SK-N-SH (cell line): ENCODE measurements around the gene TPD52L1. TPM values are rescaled to one million over a fixed set of nuclear protein-coding genes. Genes with fewer than 3 reads are reported as not detected.

Experiments used
- CTCF ChIA-PET: fragments of 300-600, 350-600 bp; formaldehyde crosslinking; extraction: SDS; loops from one replicate; lab custom pipeline; 2021; lab: Yijun Ruan, JAX
- POLR2A ChIA-PET: fragments of 350-600 bp; sonication (Branson Sonifier 250); formaldehyde crosslinking; extraction: SDS; loops from one replicate; lab custom pipeline; 2020; ENCODE audit warnings: antibody characterized with exemption, inconsistent platforms; lab: Yijun Ruan, JAX
- DNase-seq: peaks from one replicate; pipeline ENCODE4 v3.0.0; 2012
- H2AFZ ChIP-seq: fragments of 200-600 bp; sonication (generic); 2 replicates; pipeline ENCODE4 v1.8.1; 2016; ENCODE audit warnings: antibody characterized with exemption, mild to moderate bottlenecking, low read depth
- H3F3A ChIP-seq: fragments of 200-600 bp; sonication (generic); replicated peaks from 2 replicates; pipeline ENCODE3; 2016; ENCODE audit warnings: antibody characterized with exemption, mild to moderate bottlenecking; ENCODE audit not compliant: insufficient read depth
- H3K27ac ChIP-seq, 2 experiments: fragments of 200-500 bp in 1 of 2; fragments of 200-600 bp in 1 of 2; sonication (Bioruptor generic) in 1 of 2; sonication (generic), shearing (Covaris generic) in 1 of 2; 2 replicates each; pipeline versions ENCODE4 v1.5.1 to v1.6.1; 2014 to 2016; ENCODE audit warnings: low read depth in 2 of 2, inconsistent platforms in 1 of 2, low read length in 1 of 2, mild to moderate bottlenecking in 1 of 2, mixed read lengths in 1 of 2
- H3K27me3 ChIP-seq: fragments of 200-600 bp; sonication (generic), shearing (Covaris generic); 2 replicates; pipeline ENCODE4 v1.6.1; 2016; ENCODE audit warnings: mixed run types; ENCODE audit not compliant: insufficient read depth
- H3K36me3 ChIP-seq, 2 experiments: fragments of 200-500 bp in 1 of 2; fragments of 200-600 bp in 1 of 2; sonication (Bioruptor generic) in 1 of 2; sonication (generic) in 1 of 2; replicated peaks in 1 of 2; 2 replicates each; pipeline versions ENCODE3 to v1.5.1; 2014 to 2016; ENCODE audit warnings: low read length in 1 of 2, mild to moderate bottlenecking in 1 of 2; ENCODE audit not compliant: insufficient read depth in 2 of 2, control insufficient read depth in 1 of 2
- H3K4me1 ChIP-seq, 2 experiments: fragments of 200-500 bp in 1 of 2; fragments of 200-600 bp in 1 of 2; sonication (Bioruptor generic) in 1 of 2; sonication (generic), shearing (Covaris generic) in 1 of 2; 2 replicates each; pipeline versions ENCODE4 v1.5.1 to v1.6.1; 2014 to 2016; ENCODE audit warnings: low read depth in 1 of 2, low read length in 1 of 2, mixed run types in 1 of 2; ENCODE audit not compliant: insufficient read depth in 2 of 2, control insufficient read depth in 1 of 2
- H3K4me2 ChIP-seq: fragments of 200-600 bp; sonication (generic), shearing (Covaris generic); 2 replicates; pipeline ENCODE4 v1.6.1; 2017; ENCODE audit warnings: mixed run types
- H3K4me3 ChIP-seq, 2 experiments: fragments of 200-500 bp in 1 of 2; fragments of 200-600 bp in 1 of 2; sonication (Bioruptor generic) in 1 of 2; sonication (generic), shearing (Covaris generic) in 1 of 2; 2 replicates each; pipeline versions ENCODE4 v1.5.1 to v1.8.1; 2014 to 2016; ENCODE audit warnings: low read depth in 2 of 2, inconsistent platforms in 1 of 2, low read length in 1 of 2, mild to moderate bottlenecking in 1 of 2, mixed read lengths in 1 of 2, moderate library complexity in 1 of 2
- H3K79me2 ChIP-seq: fragments of 200-600 bp; sonication (generic); 2 replicates; pipeline ENCODE4 v1.8.1; 2017; ENCODE audit warnings: mild to moderate bottlenecking; ENCODE audit not compliant: insufficient read depth
- H3K9ac ChIP-seq: fragments of 200-600 bp; sonication (generic); 2 replicates; pipeline ENCODE4 v1.6.1; 2017; ENCODE audit warnings: mixed run types
- H3K9me2 ChIP-seq: fragments of 200-600 bp; sonication (generic); 2 replicates; pipeline ENCODE4 v1.6.1; 2017; ENCODE audit warnings: mixed run types
- H3K9me3 ChIP-seq: fragments of 200-600 bp; sonication (generic); 2 replicates; pipeline ENCODE4 v1.6.1; 2017; ENCODE audit warnings: mixed run types, mild to moderate bottlenecking, moderate library complexity
- H4K20me1 ChIP-seq: fragments of 200-600 bp; sonication (generic); 2 replicates; pipeline ENCODE4 v1.6.1; 2017; ENCODE audit warnings: mild to moderate bottlenecking, mixed run types; ENCODE audit not compliant: insufficient read depth
- EP300 ChIP-seq, 2 experiments: IDR thresholded peaks; 2 replicates each; pipeline versions ENCODE4 v1.4.0 to v1.6.1; 2012; ENCODE audit warnings: borderline replicate concordance in 1 of 2, low read depth in 1 of 2, low read length in 1 of 2
- EZH2phosphoT487 ChIP-seq: fragments of 200-600 bp; sonication (generic); IDR thresholded peaks from 2 replicates; pipeline ENCODE4 v1.6.1; 2017; ENCODE audit warnings: low read depth, mixed run types, mild to moderate bottlenecking, antibody characterized with exemption, moderate library complexity, borderline replicate concordance
- FOXJ3 ChIP-seq: sonication (generic); formaldehyde crosslinking; IDR thresholded peaks from 2 replicates; pipeline ENCODE4 v1.5.1; 2020; ENCODE audit warnings: mild to moderate bottlenecking, missing genetic modification reagents
- FOXM1 ChIP-seq: IDR thresholded peaks from 2 replicates; pipeline ENCODE4 v1.4.0; 2012; ENCODE audit warnings: low read depth, mild to moderate bottlenecking
- GABPA ChIP-seq: IDR thresholded peaks from 2 replicates; pipeline ENCODE4 v1.4.0; 2012; ENCODE audit warnings: low read depth, mild to moderate bottlenecking
- IRF3 ChIP-seq: fragments of 150-350 bp; IDR thresholded peaks from 2 replicates; pipeline ENCODE4 v1.6.1; 2016; ENCODE audit warnings: mild to moderate bottlenecking, low read depth, low read length
- NRF1 ChIP-seq: IDR thresholded peaks from 2 replicates; pipeline ENCODE4 v1.6.1; 2012; ENCODE audit warnings: low read depth, mild to moderate bottlenecking, low read length
- PBX3 ChIP-seq: IDR thresholded peaks from 2 replicates; pipeline ENCODE4; 2012
- POLR2AphosphoS5 ChIP-seq: IDR thresholded peaks from 2 replicates; pipeline ENCODE4 v1.6.1; 2012; ENCODE audit warnings: low read depth, low read length
- RAD21 ChIP-seq: IDR thresholded peaks from 2 replicates; pipeline ENCODE4 v1.6.1; 2012; ENCODE audit warnings: mild to moderate bottlenecking, low read length
- RCOR1 ChIP-seq: fragments of 150-350 bp; IDR thresholded peaks from 2 replicates; pipeline ENCODE4 v1.6.1; 2017; ENCODE audit warnings: antibody characterized with exemption, low read length
- RXRA ChIP-seq: IDR thresholded peaks from 2 replicates; pipeline ENCODE4 v1.4.0; 2012; ENCODE audit warnings: low read depth, mild to moderate bottlenecking, borderline replicate concordance
- SIN3A ChIP-seq: IDR thresholded peaks from 2 replicates; pipeline ENCODE4 v1.6.1; 2012; ENCODE audit warnings: low read depth, mild to moderate bottlenecking, low read length, moderate library complexity, borderline replicate concordance
- SMC3 ChIP-seq: IDR thresholded peaks from 2 replicates; pipeline ENCODE4 v1.6.1; 2012; ENCODE audit warnings: low read depth, low read length, improper control_type of control experiment
- TAF1 ChIP-seq: IDR thresholded peaks from 2 replicates; pipeline ENCODE4 v1.6.1; 2012; ENCODE audit warnings: low read depth, mild to moderate bottlenecking, low read length, moderate library complexity, borderline replicate concordance
- TEAD4 ChIP-seq: IDR thresholded peaks from 2 replicates; pipeline ENCODE4 v1.4.0; 2012; ENCODE audit warnings: mild to moderate bottlenecking, borderline replicate concordance; ENCODE audit not compliant: insufficient read depth
- YY1 ChIP-seq: IDR thresholded peaks from 2 replicates; pipeline ENCODE4 v1.4.0; 2012; ENCODE audit warnings: low read depth, mild to moderate bottlenecking
- WGBS: methylation state at CpG from one replicate; pipeline ENCODE4 v1.1.6; 2017; ENCODE audit warnings: low lambda C conversion rate; 5-methylcytosine and 5-hydroxymethylcytosine counted together
- polyA plus RNA-seq, 3 experiments: library from polyadenylated mRNA; depleted of rRNA; stranded (reverse); fragments of >200 nt; gene quantifications; 2 replicates each; pipeline ENCODE4 v1.2.3, GENCODE V29; 2012
- TF ChIP-seq, protein P1 (sequence below): fragments of 200-600 bp; sonication (generic); IDR thresholded peaks from 2 replicates; pipeline ENCODE4 v1.6.1; 2017; ENCODE audit warnings: antibody characterized with exemption, mild to moderate bottlenecking, moderate library complexity
- TF ChIP-seq, protein P2 (sequence below): IDR thresholded peaks from 2 replicates; pipeline ENCODE4 v1.4.0; 2012; ENCODE audit warnings: low read depth
- TF ChIP-seq, protein P3 (sequence below): fragments of 150-350 bp; IDR thresholded peaks from 2 replicates; pipeline ENCODE4 v1.6.1; 2017; ENCODE audit warnings: antibody characterized with exemption, low read length, low read depth, borderline replicate concordance

TPD52L1 gene
- polyA plus RNA-seq, 1 of the 3 experiments (the other 2 are of a cell fraction), result 0.13 TPM

DNA sequence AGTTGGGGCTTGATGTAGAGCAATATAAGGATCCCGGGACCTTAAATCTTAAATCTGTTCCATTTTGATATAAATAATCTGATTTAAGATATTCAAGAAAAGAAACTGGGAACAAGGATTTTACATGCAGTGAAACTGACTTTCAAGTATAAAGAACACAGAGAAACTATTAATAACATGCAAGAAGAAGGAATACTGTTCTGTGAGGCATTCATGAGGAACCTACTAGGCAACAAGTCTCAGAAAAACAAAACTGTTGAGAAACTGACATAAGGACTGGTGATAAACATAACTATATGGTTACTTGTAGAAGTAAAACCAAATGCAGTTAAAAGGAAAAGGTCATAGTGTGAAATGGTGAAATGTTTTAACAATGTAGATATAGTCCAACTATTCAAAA is 132.4 kb downstream of the TPD52L1 start:
- no peaks in the 10 kb centered on the region for H3K27me3 ChIP-seq
- H3K36me3 ChIP-seq, result peaks cover 27 to 33% of the 10 kb centered on the region in 2 experiments
- H3K9me2 ChIP-seq, result no peaks in the 10 kb centered on the region
- no peaks in the 10 kb centered on the region for H3K79me2 ChIP-seq
- no peak overlapping the region for H3K4me3 ChIP-seq
- H3K4me1 ChIP-seq, result no peaks in the 10 kb centered on the region
- H2AFZ ChIP-seq, result no peak overlapping the region
- CTCF ChIA-PET, result no interaction called here
- no peak overlapping the region for H3K4me2 ChIP-seq
- H4K20me1 ChIP-seq, result no peaks in the 10 kb centered on the region
- POLR2A ChIA-PET, result no interaction called here
- no peak overlapping the region for H3K9ac ChIP-seq
- no peak for TF ChIP-seq TAF1
- TF ChIP-seq SMC3, result no peak
- TF ChIP-seq EZH2phosphoT487, result no peak
- no peak for TF ChIP-seq RCOR1
- no peak for TF ChIP-seq GABPA
- no peak for TF ChIP-seq PBX3
- no peak for TF ChIP-seq POLR2AphosphoS5
- TF ChIP-seq, protein P1, sequence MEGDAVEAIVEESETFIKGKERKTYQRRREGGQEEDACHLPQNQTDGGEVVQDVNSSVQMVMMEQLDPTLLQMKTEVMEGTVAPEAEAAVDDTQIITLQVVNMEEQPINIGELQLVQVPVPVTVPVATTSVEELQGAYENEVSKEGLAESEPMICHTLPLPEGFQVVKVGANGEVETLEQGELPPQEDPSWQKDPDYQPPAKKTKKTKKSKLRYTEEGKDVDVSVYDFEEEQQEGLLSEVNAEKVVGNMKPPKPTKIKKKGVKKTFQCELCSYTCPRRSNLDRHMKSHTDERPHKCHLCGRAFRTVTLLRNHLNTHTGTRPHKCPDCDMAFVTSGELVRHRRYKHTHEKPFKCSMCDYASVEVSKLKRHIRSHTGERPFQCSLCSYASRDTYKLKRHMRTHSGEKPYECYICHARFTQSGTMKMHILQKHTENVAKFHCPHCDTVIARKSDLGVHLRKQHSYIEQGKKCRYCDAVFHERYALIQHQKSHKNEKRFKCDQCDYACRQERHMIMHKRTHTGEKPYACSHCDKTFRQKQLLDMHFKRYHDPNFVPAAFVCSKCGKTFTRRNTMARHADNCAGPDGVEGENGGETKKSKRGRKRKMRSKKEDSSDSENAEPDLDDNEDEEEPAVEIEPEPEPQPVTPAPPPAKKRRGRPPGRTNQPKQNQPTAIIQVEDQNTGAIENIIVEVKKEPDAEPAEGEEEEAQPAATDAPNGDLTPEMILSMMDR, result no peak
- no peak for TF ChIP-seq EP300 (IDR thresholded peaks at IDR 0.05; ENCODE audit: borderline replicate concordance in 1 of 2, low read depth in 1 of 2, low read length in 1 of 2)
- no peak for TF ChIP-seq RXRA
- no peak for TF ChIP-seq NRF1
- TF ChIP-seq IRF3, result no peak
- H3K9me3 ChIP-seq, result no peaks in the 10 kb centered on the region
- no peaks in the 10 kb centered on the region for H3F3A ChIP-seq
- 100% methylated on average over 1 of the region's 1 CpG for WGBS
- H3K27ac ChIP-seq, result no peak overlapping the region
- no peak for DNase-seq

DNA sequence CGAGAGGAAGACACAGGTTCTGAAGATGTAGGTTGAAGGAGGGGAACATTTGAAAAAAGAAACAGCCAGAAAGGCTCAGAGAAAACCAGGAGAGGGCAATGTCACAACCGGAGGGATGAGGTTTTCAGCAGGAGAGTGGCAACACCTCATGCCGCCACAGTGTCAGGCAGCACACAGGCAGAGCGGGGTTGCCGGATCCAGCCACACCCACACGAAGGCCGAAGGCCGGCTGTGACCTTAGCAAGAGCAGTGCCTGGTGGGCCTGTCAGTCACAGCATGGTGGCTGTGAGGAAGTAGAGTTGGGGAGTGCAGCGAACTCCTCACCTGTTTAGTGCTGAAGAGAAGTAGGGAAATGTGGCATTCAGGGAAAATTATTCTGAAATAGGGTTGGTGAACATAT is 134.1 kb downstream of the TPD52L1 start:
- no peak overlapping the region for H2AFZ ChIP-seq
- ChIA-PET POLR2A (no interaction called here), CTCF (no interaction called here)
- no peaks in the 10 kb centered on the region for H4K20me1 ChIP-seq
- WGBS, result over 99% methylated on average over 9 of the region's 9 CpGs
- peaks cover 0 to 2% of the 10 kb centered on the region in 2 experiments; a peak in 1 of 4 replicates for H3K4me1 ChIP-seq
- H3K9ac ChIP-seq, result no peak overlapping the region
- peaks cover 28 to 41% of the 10 kb centered on the region in 2 experiments for H3K36me3 ChIP-seq
- H3K79me2 ChIP-seq, result no peaks in the 10 kb centered on the region
- no peaks in the 10 kb centered on the region for H3K9me2 ChIP-seq
- H3K4me3 ChIP-seq, result no peak overlapping the region
- H3K27ac ChIP-seq, result no peak overlapping the region
- H3F3A ChIP-seq, result no peaks in the 10 kb centered on the region
- no peaks in the 10 kb centered on the region for H3K27me3 ChIP-seq
- H3K9me3 ChIP-seq, result no peaks in the 10 kb centered on the region
- no peak overlapping the region for H3K4me2 ChIP-seq
- DNase-seq, result no peak
- TF ChIP-seq SIN3A, result no peak
- TF ChIP-seq, protein P2, sequence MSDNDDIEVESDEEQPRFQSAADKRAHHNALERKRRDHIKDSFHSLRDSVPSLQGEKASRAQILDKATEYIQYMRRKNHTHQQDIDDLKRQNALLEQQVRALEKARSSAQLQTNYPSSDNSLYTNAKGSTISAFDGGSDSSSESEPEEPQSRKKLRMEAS, result no peak
- TF ChIP-seq, protein P3, sequence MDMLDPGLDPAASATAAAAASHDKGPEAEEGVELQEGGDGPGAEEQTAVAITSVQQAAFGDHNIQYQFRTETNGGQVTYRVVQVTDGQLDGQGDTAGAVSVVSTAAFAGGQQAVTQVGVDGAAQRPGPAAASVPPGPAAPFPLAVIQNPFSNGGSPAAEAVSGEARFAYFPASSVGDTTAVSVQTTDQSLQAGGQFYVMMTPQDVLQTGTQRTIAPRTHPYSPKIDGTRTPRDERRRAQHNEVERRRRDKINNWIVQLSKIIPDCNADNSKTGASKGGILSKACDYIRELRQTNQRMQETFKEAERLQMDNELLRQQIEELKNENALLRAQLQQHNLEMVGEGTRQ, result no peak
- no peak for TF ChIP-seq FOXM1
- no peak for TF ChIP-seq RXRA
- TF ChIP-seq YY1, result no peak
- TF ChIP-seq SMC3, result no peak
- TF ChIP-seq FOXJ3 (CRISPR knock-in tag), result no peak
- TF ChIP-seq, protein P1, result no peak
- TF ChIP-seq RAD21, result no peak
- TF ChIP-seq TEAD4, result no peak
